ENCODE measurements around the gene WDR82.

WDR82 gene

DNA sequence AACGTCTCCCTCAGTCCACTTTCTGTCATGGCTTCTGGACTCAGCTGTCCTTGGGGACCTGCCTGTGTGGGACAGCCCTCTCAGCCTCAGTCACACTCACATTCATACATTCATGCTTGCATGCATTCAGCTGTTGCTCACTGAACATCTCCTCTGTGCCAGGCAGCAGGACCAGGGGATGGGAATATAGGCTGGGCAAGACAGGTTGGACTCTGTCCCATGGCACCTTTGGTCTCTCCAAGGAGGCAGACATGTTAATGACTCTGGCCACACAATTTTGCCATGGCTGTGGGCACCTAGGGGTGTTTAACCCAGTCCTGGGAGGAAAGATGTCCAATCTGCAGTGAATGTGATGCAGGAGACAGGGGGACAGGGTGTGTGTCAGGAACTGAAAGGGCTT, 29.9 kb upstream of the WDR82 start:
- no peak for DNase-seq (ENCODE audit: low spot score)

DNA sequence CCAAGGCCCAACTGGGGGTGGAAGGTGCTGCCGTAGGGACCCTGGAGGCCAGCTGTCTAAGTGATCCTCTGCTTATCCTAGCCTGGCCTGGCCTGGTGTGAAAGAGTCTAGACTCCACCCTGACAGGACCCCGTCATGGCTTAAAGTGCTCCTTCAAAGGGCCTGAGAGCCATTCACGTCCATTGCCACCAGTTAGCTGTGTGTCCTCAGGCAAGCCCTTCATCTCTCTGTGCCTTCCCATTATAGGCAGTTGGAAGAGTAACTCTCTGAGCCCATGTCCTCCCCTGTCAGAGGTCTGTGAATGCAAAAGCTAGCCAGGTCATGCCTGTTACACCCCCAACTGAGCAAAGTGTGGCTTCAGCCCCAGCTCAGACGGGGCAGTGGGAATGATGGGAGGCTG, 28.5 kb upstream of the WDR82 start:
- DNase-seq (ENCODE audit: low spot score), result no peak

DNA sequence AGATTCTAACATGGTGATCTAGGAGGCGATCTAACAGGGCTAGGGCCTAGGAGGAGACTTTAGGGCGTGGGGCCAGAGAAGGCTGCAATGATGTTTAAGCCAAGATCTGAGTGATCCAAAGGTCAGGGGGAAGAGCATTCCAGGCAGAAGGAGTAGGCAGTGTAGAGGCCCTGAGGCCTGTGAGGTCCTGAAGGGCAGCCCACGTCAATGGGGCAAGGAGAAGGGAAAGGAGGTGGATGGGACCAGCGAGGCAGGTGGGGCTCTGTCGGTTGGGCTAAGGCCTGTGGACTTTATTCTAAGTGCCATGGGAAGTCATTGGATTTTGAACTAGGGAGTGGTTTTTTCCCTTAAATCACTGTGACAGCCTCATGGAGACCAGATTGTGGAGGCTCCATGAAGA, 27.5 kb upstream of the WDR82 start:
- DNase-seq (ENCODE audit: low spot score), result no peak

DNA sequence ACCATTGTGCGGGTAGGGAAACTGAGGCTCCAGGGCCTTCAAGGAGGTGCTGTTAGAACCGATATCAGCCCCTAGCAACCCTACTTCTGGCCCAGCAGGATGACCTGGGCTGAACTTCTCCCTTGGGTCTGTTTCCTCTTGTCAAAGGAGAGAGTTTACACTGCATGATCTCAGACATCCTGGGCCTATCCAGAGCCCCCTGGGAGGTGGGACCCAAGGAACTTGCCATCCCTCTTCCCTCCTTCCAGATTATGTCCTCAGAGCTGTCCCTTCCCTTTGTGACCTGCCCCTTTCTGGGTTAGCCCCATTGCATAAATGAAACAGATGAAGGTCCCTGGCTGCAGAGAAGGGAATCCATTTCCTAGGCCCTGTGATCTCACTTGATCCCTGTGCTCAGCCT, 25.4 kb upstream of the WDR82 start:
- DNase-seq (ENCODE audit: low spot score), result no peak

DNA sequence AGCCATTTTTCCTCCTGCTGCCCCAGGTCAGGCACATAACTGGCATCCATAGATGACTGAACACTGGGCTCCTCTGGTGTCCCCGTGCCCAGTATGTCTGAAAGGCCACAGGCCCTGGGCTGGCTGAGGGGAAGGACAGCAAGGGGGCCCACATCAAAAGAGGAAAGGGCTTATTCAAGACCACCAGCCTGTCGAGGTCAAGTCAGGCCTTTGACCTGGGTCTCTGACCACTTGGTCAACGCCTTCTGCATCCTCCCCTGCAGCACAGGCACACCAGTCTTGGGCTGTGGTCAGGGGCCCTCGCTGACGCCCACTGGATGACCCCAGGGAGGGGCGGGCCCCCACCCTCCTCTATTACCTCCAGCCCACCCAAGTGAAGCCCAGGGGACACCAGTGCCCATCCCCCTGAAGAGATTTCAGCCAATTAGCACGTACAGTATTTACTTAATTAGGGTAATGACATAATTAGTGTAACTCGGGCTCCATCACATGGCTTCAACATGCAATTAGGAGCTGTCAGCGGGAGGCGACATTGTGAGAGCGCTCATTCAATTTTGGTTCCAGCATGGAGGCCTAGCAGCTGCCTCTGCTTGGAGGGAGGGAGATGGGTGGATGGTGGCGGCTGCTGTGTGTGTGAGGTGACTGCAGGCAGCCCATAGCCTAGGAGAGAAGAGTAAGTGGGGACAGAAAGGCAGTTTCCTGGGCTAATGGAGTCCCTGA, 24.1 kb upstream of the WDR82 start:
- no peak for DNase-seq (ENCODE audit: low spot score)

DNA sequence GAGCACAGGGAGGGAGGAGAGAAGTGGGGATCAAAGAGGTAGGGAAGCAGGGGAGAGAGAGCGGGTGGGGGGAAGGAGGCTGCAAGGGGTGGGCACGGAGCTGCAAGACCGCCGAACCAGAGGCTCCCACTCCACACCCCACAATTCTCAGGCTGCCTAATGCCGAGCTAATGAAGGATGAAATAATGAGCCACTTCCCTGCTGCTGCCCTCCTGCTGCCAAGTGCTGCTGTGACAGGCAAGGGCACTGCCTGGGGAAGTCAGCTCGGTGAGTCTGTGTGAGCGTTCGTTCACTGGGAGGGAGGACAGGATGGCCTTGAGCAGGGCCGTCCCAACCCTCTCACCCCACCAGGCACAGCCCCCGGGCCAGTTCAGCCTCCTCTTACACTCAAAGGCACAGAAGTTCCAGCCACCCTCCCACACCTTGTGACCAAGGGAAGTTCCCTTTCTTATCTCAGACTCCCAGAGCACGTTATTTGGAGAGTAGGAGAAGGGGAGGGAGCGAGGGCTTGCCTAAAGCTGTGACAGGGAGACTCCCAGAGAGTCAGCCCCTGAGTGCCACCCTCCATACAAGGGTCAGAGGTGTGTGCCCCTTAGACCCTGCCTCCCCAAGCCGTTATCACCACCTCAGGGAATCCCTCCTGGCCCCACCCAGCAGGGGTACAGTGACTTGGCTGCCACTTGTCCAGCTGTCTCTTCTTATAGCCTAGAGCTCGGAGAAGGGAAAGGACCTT, 21.6 kb upstream of the WDR82 start:
- DNase-seq (ENCODE audit: low spot score), result peak; percentile 49

DNA sequence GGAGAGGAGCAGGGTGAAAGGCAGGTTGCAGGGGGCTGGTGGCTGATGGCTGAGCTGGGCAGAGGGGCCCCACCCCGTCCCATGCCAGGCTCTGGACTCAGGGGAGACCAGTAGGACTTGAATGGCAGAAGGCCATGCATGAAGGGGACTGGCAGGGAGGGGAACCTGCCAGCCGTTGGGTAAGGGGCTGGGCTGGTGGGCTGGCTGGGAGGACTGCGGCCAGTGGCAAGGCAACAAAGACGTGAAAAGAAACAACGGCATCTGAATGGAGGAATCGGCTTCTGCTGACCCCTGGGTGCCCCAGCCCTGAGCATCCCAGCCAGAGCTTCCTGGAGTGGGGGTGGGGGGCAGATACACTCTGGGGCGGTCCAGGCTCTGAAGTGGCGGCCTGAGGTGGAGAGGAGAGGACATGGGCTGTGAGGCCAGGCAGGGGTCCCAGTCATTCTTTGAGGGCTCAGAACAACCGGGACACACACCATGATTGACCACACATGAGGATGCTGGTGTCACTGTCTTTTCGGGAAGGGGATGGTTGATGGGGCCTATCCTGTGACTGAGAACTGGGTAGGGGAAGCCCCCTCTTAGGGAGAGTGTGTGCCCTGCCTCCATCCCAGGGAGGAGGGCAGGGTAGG, 20.9 kb upstream of the WDR82 start:
- no peak for DNase-seq (ENCODE audit: low spot score)

DNA sequence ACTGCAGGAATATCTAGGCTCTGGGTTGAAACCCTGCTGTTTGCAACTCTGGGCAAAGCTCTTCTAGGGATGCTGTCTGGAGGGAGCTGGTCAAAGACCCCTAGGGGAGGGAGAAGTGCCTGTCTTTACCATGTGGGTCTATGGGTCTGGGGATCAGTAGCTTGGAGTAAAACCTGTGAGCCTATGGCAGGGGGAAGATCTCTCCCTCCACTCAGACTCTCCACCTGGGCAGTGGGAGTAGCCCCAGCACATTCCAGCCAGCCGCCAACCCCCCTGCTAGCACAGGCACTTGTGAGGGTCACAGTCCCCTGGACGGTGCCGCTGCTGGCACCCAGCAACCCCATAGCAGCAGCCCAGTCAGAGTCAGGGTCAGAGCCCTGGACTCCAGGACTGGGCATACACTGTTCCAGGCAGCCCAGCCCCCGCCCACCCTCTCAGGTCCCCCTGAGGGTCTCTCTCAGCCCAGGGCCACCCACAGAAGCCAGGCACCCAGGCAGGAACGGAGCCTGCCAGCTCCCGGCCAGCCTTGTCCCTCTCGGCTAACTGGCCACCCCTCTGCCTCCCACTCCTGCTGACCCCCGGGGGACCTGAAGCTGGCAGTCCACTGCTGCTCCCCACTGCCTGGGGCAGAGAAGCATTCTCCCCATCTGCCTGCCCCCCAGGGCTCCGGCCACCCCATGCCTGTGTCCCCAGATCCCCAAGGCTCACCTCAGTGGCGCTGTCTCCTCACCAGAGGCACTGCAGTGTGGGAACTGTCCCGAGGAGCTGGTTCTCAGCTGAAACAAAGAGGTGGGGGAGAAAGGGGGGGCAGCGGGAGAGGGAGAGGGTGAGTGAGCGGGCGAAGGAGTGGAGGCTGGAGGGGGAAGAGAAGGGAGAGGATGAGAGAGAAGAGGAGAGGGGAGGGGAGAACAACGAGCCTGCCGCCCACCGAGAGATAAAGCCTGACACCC, 20.0 kb upstream of the WDR82 start:
- no peak for DNase-seq (ENCODE audit: low spot score)

DNA sequence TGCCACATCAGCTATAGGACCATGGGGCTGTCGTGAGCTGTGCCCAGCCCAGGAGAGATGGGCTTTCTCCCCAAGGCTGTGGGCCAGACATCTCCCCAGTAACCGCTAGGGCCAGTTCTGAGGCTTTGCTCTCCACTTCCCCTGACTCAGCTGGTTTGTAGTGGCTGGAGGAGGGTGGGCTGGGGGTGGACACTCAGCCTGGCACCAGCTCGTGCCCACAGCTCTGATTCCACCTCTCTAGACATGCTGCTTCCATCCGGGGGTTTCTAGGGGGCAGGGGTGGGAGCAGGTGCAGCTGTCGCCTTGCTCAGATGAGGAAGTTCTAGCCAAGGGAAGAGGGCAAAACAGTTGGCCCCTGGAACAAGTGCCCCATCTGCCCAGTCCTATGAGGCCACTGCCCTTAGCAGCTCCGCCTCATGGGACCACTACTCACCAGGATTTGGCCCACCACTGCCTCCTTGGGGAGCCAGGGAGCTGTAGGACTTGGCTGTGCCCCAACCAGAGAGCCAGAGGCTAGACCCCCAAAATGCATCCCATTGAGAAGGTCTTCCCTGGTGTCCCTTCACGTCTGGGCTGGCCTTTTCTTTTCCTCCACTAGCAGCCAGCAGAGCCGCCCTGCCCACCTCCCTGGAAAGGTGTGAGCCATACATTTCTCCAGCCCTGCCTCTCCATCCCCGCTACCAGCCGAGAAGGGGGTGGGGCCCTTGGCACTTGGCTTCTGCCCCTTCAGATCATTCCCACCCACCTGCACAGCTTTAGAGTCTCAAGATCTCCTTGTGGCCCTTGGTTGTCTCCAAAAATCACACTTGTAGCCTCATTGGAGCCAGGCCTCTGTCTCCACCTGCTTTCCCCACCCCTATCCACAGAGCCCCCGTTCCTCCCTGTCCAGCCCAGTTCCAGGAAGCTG, 19.0 kb upstream of the WDR82 start:
- no peak for DNase-seq (ENCODE audit: low spot score)

DNA sequence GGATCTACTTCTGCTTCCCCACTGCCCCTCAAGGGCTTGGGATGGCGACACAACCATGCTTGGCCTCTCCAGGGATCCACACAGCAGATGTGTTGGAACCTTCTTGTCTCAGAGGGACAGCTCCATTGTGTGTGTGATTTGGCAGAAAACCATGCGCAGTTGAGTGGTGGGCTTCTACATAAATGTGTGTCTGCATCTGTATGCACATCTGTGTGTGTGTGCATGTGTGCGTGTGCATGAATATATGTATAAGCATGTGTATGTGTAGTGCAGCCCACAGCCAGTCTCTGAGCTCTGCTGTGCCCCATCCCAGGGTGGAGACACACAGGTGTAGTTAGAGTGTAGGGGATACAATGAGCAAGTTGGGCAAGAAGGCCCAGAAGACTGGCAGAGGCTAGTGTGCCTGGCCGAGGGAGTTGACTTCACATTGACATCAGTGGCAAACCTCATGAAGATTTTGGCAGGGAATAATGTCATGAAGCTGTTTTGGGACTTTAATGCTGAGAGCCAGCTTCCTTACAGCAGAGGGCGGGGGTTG, 17.3 kb upstream of the WDR82 start:
- no peak for DNase-seq (ENCODE audit: low spot score)

DNA sequence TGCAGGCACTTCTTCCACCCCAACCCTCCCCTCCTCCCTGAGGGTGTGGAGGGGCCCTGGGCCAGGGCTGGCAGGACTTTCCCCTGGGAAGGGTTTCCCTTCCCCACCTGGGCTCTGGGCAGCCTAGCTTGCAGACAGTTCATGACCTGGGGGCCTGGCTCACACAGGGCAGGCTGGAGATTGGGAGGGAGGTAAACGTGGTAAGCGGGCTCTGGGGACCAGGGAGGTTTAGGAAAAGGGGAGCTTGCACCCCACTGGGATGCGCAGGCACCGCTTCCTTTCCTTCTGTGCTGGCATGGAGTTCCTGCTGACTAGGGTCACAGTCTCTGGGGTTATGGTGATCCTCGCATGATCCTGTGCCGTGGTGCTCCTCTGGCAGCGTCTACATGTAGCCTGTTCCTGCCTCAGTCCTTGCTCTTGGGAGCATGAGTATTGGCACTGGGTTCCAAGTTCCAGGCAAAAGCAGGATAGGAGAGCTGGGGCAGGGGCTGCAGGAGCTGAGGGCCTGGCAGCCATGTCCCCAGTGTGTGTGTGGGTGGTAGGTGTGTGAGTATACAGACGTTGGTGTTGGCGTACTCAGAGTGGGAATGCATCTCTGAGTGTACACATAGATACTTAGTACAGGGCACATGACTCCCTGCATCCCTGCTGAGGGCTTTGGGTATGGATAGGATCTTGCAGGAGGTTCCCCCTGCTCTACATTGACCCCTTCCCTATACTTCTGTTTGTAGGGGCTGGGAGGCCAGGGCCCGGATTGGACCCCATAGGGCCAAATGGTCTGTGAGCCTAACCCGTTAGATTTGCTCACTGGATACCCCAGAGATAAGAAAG, 16.1 kb upstream of the WDR82 start:
- no peak for DNase-seq (ENCODE audit: low spot score)

DNA sequence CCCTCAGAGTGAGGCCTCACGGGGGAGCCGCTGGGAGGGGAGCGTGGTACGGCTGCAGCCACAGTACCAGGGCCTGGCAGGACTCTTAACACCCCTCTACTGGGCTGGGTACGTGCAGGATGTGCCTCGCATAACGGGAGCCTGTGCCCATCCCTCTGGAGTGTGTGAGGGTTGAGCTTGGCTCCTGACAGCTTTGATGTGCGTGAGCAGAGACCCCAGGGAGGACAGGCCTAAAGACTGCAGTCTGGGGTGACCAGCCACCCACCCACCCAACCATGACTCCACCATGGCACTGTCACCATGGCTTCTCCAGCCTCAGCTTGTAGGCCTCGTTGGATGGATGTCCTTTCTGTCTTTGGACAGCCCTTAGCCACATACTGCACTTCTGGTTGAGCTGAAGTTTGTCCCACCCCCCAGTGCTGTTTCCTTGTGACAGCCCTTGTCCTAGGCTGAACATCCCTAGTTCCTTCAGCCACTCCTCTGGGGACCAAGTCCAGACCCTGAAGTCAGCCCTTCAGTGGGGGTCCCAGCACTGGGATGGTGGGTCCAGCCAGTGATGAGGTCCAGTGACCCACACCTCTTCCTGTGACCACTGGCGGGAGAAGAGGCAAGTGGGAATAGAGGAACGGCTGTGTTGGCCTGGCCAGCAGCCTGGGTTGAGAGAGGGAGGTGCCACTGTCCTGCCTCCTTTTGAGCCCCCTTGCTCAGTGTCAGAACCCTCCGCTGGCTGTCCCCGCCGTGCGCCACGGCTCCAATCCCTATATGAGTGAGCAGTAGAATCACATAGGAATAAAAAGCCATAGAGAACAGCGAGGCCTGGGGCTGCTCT, 15.3 kb upstream of the WDR82 start:
- no peak for DNase-seq (ENCODE audit: low spot score)

DNA sequence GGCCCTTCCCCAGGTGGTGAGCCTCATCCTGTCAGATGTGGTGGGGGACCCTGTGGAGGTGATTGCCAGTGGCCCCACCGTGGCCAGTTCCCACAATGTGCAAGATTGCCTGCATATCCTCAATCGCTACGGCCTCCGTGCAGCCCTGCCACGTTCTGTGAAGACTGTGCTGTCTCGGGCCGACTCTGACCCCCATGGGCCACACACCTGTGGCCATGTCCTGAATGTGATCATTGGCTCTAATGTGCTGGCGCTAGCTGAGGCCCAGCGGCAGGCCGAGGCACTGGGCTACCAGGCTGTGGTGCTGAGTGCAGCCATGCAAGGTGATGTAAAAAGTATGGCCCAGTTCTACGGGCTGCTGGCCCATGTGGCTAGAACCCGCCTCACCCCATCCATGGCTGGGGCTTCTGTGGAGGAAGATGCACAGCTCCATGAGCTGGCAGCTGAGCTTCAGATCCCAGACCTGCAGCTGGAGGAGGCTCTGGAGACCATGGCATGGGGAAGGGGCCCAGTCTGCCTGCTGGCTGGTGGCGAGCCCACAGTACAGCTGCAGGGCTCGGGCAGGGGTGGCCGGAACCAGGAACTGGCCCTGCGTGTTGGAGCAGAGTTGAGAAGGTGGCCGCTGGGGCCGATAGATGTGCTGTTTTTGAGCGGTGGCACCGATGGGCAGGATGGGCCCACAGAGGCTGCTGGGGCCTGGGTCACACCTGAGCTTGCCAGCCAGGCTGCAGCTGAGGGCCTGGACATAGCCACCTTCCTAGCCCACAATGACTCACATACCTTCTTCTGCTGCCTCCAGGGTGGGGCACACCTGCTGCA, 14.0 kb upstream of the WDR82 start:
- no peak for DNase-seq (ENCODE audit: low spot score)

DNA sequence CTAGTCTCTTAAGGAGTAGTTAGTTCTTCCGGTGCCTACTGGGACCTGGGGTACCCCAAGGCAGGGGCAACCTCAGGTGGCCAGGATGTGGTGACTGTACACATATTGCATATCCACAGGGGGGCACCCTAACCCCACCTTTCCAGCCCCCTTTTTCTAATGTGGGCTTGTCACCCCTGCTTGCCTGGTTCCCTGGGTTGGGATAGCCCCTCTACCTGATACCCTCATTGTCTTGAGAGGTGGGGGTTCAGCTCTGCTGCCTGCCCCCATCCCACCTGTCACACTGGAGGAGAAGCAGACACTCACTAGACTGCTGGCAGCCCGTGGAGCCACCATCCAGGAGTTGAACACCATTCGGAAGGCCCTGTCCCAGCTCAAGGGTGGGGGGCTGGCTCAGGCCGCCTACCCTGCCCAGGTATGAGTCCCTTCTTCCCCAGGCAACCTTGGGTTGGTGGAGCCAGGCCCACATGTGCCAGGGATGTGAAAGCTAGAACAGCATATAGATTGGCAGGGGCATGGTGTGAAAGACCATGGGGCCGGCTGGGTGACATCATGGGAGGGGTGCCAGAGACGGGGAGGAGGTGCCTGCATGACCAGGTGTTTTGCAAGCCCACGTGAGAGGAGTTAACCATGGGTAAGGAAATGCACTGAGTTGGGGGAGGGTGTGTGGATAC, 13.2 kb upstream of the WDR82 start:
- DNase-seq (ENCODE audit: low spot score), result peak; percentile 51

DNA sequence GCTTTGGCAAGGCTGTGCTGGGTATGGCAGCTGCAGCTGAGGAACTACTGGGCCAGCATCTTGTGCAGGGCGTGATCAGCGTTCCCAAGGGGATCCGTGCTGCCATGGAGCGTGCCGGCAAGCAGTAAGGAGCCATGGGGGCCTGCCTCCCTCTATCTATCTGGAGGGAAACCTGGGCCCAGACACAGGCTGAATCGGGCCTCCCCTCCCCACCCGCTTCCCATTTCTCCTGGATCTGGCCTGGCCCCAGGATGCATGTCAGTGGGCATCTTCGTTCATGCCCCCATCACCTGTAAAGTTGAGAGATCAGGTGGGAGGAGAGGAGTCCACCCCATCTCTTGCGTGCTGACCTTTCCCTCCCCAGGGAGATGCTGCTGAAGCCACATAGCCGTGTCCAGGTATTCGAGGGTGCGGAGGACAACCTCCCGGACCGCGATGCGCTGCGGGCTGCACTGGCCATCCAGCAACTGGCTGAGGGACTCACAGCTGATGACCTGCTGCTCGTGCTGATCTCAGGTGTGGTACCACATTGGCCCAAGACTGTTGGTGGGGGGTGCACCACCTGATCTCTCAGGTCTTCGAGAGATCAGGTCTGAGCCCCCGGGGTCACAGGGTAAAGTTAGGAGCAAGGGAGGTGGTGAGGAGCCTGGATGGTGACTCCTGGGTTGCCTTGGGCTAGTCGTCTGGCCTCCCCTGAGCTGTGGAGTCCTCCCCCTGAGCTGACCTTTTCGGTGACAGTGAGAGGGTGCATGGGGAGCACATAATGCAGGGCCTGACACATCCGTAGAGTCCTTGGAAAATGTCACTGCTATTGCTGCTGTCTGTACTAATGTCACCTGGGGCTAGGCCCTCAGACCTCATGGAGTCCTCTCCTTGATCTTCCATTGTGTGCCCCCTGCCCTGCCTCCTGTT, 12.4 kb upstream of the WDR82 start:
- no peak for DNase-seq (ENCODE audit: low spot score)

Measured in AG20443 (cell line).